Uterus (tissue), 4 donors: ENCODE measurements around the gene NUDT21. TPM values are rescaled to one million over a fixed set of nuclear protein-coding genes. Genes with fewer than 3 reads are reported as not detected.
"Not testable (repeated sequence)": the region's sequence is repeated elsewhere in the genome, so short reads cannot be mapped to it uniquely, and the experiment has no call there.

Source experiments
- DNase-seq, 2 donors: peaks; one replicate each; pipeline ENCODE4 v3.0.0-alpha.2; 2019 to 2020
- H3K27ac ChIP-seq, 2 donors: fragments of 200-600 bp; sonication (generic); 1 replicate in 1 of 2; 2 replicates in 1 of 2; pipeline ENCODE4 v1.5.1; 2016 to 2018
- H3K27me3 ChIP-seq, 2 donors: fragments of 200-600 bp; sonication (generic); one replicate each; pipeline ENCODE4 v1.5.1; 2018 to 2019; ENCODE audit warnings: control low read depth in 1 of 2
- H3K36me3 ChIP-seq, 2 donors: fragments of 200-600 bp; sonication (generic); one replicate each; pipeline ENCODE4 v1.5.1; 2019; ENCODE audit warnings: control low read depth in 1 of 2
- H3K4me1 ChIP-seq, 2 donors: fragments of 200-600 bp; sonication (generic); one replicate each; pipeline ENCODE4 v1.5.1; 2018 to 2019; ENCODE audit warnings: control low read depth in 1 of 2
- H3K4me3 ChIP-seq, 2 donors: fragments of 200-600 bp; sonication (generic); 1 replicate in 1 of 2; 2 replicates in 1 of 2; pipeline ENCODE4 v1.5.1; 2018 to 2019; ENCODE audit warnings: mild to moderate bottlenecking in 1 of 2
- H3K9me3 ChIP-seq, 2 donors: fragments of 200-600 bp; sonication (generic); one replicate each; pipeline ENCODE4 v1.5.1; 2019; ENCODE audit warnings: control low read depth in 1 of 2
- CTCF ChIP-seq, 4 experiments: fragments of 200-600 bp in 2 of 4; fragments of 450-650 bp in 2 of 4; sonication (generic) in 2 of 4; IDR thresholded peaks; one replicate each; pipeline ENCODE4 v1.5.1; 2016 to 2019; ENCODE audit warnings: antibody characterized with exemption in 4 of 4, mild to moderate bottlenecking in 2 of 4, moderate library complexity in 1 of 4
- POLR2A ChIP-seq, 2 donors: fragments of 450-650 bp; IDR thresholded peaks; one replicate each; pipeline ENCODE4 v1.6.1; 2016; ENCODE audit warnings: antibody characterized with exemption in 2 of 2, mild to moderate bottlenecking in 1 of 2, moderate library complexity in 1 of 2
- intact Hi-C: fragments of 100-400 bp; cut with DNase I; formaldehyde crosslinking; loops from one replicate; pipeline ENCODE4 v1.15.1; 2023; ENCODE audit warnings: low total_unique reads
- total RNA-seq, 4 donors: library from RNA; depleted of rRNA in 3 of 4; stranded (reverse); fragments of >200 nt in 3 of 4; gene quantifications; one replicate each; pipeline versions ENCODE4 v1.1.0 to v1.2.4, GENCODE V29; 2014 to 2023
- donor health status: DM: yes; HTN: yes; CAD: no.

NUDT21 gene
- total RNA-seq, 4 donors from 2014 or later, result 23.1 to 184 (median 89.2) TPM

GRCh38 chr16:56382901-56383355 is 68.2 kb downstream of the NUDT21 start:
- TF ChIP-seq POLR2A (IDR thresholded peaks at IDR 0.05), result no peak
- TF ChIP-seq CTCF (IDR thresholded peaks at IDR 0.05), result no peak
- intact Hi-C loops, result no loop called here
- Histone ChIP-seq H3K4me3 (no peak overlapping the region), H3K36me3 (no peaks in the 10 kb centered on the region), H3K27me3 (no peaks in the 10 kb centered on the region), H3K27ac (no peak overlapping the region), H3K9me3 (peaks cover 0 to 6% of the 10 kb centered on the region in 2 donors), H3K4me1 (no peaks in the 10 kb centered on the region)
- DNase-seq, result no peak

- intact Hi-C loops, result no loop called here
- H3K4me3 ChIP-seq, result no peak overlapping the region
- no peak for DNase-seq
- no peaks in the 10 kb centered on the region for H3K27me3 ChIP-seq
- no peaks in the 10 kb centered on the region for H3K36me3 ChIP-seq
- no peak overlapping the region for H3K27ac ChIP-seq
- no peak for TF ChIP-seq POLR2A (IDR thresholded peaks at IDR 0.05)
- TF ChIP-seq CTCF (IDR thresholded peaks at IDR 0.05), result no peak
- H3K4me1 ChIP-seq, result no peaks in the 10 kb centered on the region
- H3K9me3 ChIP-seq, result peaks cover 0 to 6% of the 10 kb centered on the region in 2 donors
Observed at GRCh38 chr16:56382459-56382858, 68.7 kb downstream of the NUDT21 start.

- H3K4me3 ChIP-seq, H3K27ac ChIP-seq, H3K9me3 ChIP-seq, DNase-seq, H3K27me3 ChIP-seq, intact Hi-C loops, H3K36me3 ChIP-seq, H3K4me1 ChIP-seq: not testable (repeated sequence)
Observed at GRCh38 chr16:56380778-56381485, 70.2 kb downstream of the NUDT21 start.

Other genes starting within 250 kb of the NUDT21 start
- 100 to 1,000 TPM in 2 of 4 donors, 10 to 100 TPM in 2; 81.5 to 190 (median 112) TPM for gene AMFR, start 25.8 kb downstream of the NUDT21 start, total RNA-seq
- gene OGFOD1, start 222 bp upstream of the NUDT21 start, total RNA-seq, result 10 to 100 TPM in 2 of 4 donors, 1 to 10 TPM in 2; 5.0 to 78.9 (median 20.3) TPM
- gene BBS2, start 68.7 kb upstream of the NUDT21 start, total RNA-seq, result 100 to 1,000 TPM in 1 of 4 donors, 10 to 100 TPM in 3; 44.1 to 209 (median 82.8) TPM
- not detected for gene MT4, start 113.7 kb upstream of the NUDT21 start, total RNA-seq
- gene MT3, start 138.2 kb upstream of the NUDT21 start, total RNA-seq, result not detected
- 100 to 1,000 TPM in 1 of 4 donors, 10 to 100 TPM in 1, under 1 TPM in 2; 0.69 to 152 (median 17.4) TPM for gene MT2A, start 157.3 kb upstream of the NUDT21 start, total RNA-seq
- 10 to 100 TPM in 2 of 4 donors, under 1 TPM in 1, not detected in 1; 0.48 to 51.9 (median 51.2) TPM for gene MT1E, start 174.4 kb upstream of the NUDT21 start, total RNA-seq
- gene MT1M, start 181.3 kb upstream of the NUDT21 start, total RNA-seq, result 10 to 100 TPM in 1 of 4 donors, 1 to 10 TPM in 1, not detected in 2; 6.2 to 16.6 TPM
- gene MT1A, start 187.3 kb upstream of the NUDT21 start, total RNA-seq, result 10 to 100 TPM in 1 of 4 donors, not detected in 3; 13.8 TPM
- not detected for gene MT1B, start 200.6 kb upstream of the NUDT21 start, total RNA-seq
- 1 to 10 TPM in 1 of 4 donors, not detected in 3; 2.1 TPM for gene MT1F, start 206.6 kb upstream of the NUDT21 start, total RNA-seq
- gene MT1G, start 216.7 kb upstream of the NUDT21 start, total RNA-seq, result 10 to 100 TPM in 1 of 4 donors, not detected in 3; 51.8 TPM
- not detected for gene MT1H, start 218.5 kb upstream of the NUDT21 start, total RNA-seq
- 100 to 1,000 TPM in 1 of 4 donors, 10 to 100 TPM in 2, 1 to 10 TPM in 1; 7.4 to 201 (median 66.3) TPM for gene MT1X, start 231.1 kb upstream of the NUDT21 start, total RNA-seq